Measurements from ENCODE around the gene TMEM151A. TPM values are rescaled to one million over a fixed set of nuclear protein-coding genes. Genes with fewer than 3 reads are reported as not detected.
"Not testable (repeated sequence)": the region's sequence is repeated elsewhere in the genome, so short reads cannot be mapped to it uniquely, and the experiment has no call there.

TMEM151A gene
- total RNA-seq, 4 donors from 2014 or later, result 1.6 to 14.8 (median 9.1) TPM; not detected in 1

GRCh38 chr11:66315498-66315885 is 23.8 kb downstream of the TMEM151A start:
- ATAC-seq (ENCODE audit: low FRiP score) (no peak), DNase-seq (ENCODE audit: low spot score) (no peak)
- TF ChIP-seq CTCF (IDR thresholded peaks at IDR 0.05), result no peak

GRCh38 chr11:66315921-66316811 is 24.5 kb downstream of the TMEM151A start:
- TF ChIP-seq CTCF (IDR thresholded peaks at IDR 0.05), result no peak
- DNase-seq (ENCODE audit: low spot score) (no peak), ATAC-seq (ENCODE audit: low FRiP score) (no peak)

GRCh38 chr11:66316849-66317251 is 25.2 kb downstream of the TMEM151A start, which contains the start of gene CD248:
TSS of gene CD248 (minus strand) at chr11:66317044. CDS start at chr11:66317027, 17 bp downstream.
- ATAC-seq (ENCODE audit: low FRiP score) (no peak), DNase-seq (ENCODE audit: low spot score) (no peak)
- no peak for TF ChIP-seq CTCF (IDR thresholded peaks at IDR 0.05)

- TF ChIP-seq CTCF (IDR thresholded peaks at IDR 0.05), result no peak
- ATAC-seq (ENCODE audit: low FRiP score), result no peak
- no peak for DNase-seq (ENCODE audit: low spot score)
Observed at GRCh38 chr11:66317322-66317722, 25.6 kb downstream of the TMEM151A start.

- DNase-seq (ENCODE audit: low spot score) (no peak), ATAC-seq (ENCODE audit: low FRiP score) (peak; percentile 47)
- no peak for TF ChIP-seq CTCF (IDR thresholded peaks at IDR 0.05)
Observed at GRCh38 chr11:66317723-66318599, 26.3 kb downstream of the TMEM151A start.

- TF ChIP-seq CTCF (IDR thresholded peaks at IDR 0.05), result no peak
- DNase-seq (ENCODE audit: low spot score) (no peak), ATAC-seq (ENCODE audit: low FRiP score) (peak; percentile 12)
Observed at GRCh38 chr11:66318600-66318970, 26.9 kb downstream of the TMEM151A start.

- not testable (repeated sequence) for ATAC-seq (ENCODE audit: low FRiP score); DNase-seq (ENCODE audit: low spot score)
Observed at GRCh38 chr11:66320289-66320688, 28.6 kb downstream of the TMEM151A start.

- not testable (repeated sequence) for ATAC-seq (ENCODE audit: low FRiP score)
Observed at GRCh38 chr11:66320748-66321147, 29.1 kb downstream of the TMEM151A start.

More at GRCh38 chr11:66320748-66321147, 29.1 kb downstream of the TMEM151A start:
- not testable (repeated sequence) for DNase-seq (ENCODE audit: low spot score)
